SJCRH30 (cell line): ENCODE measurements around the gene AEBP2. TPM values are rescaled to one million over a fixed set of nuclear protein-coding genes. Genes with fewer than 3 reads are reported as not detected.
"Not testable (repeated sequence)": the region's sequence is repeated elsewhere in the genome, so short reads cannot be mapped to it uniquely, and the experiment has no call there.

Source experiments
- DNase-seq, 2 experiments: peaks; one replicate each; pipeline ENCODE4 v3.0.0-alpha.2; 2015 to 2020
- H3K27ac ChIP-seq: fragments of 250-450 bp; sonication (Bioruptor Pico); 2 replicates; pipeline ENCODE4 v1.5.1; 2020; ENCODE audit warnings: mild to moderate bottlenecking, moderate library complexity
- H3K27me3 ChIP-seq: fragments of 250-450 bp; sonication (Bioruptor Pico); 2 replicates; pipeline ENCODE4 v1.5.1; 2020; ENCODE audit warnings: mild to moderate bottlenecking, moderate library complexity
- H3K36me3 ChIP-seq: fragments of 250-450 bp; sonication (Bioruptor Pico); 2 replicates; pipeline ENCODE4 v1.5.1; 2020; ENCODE audit warnings: mild to moderate bottlenecking, moderate library complexity
- H3K4me1 ChIP-seq: fragments of 250-450 bp; sonication (Bioruptor Pico); 2 replicates; pipeline ENCODE4 v1.5.1; 2020; ENCODE audit warnings: mild to moderate bottlenecking, moderate library complexity
- H3K4me3 ChIP-seq: fragments of 250-450 bp; sonication (Bioruptor Pico); 2 replicates; pipeline ENCODE4 v1.5.1; 2020; ENCODE audit warnings: mild to moderate bottlenecking, moderate library complexity
- H3K9me3 ChIP-seq: fragments of 250-450 bp; sonication (Bioruptor Pico); replicated peaks from 2 replicates; pipeline ENCODE4 v1.5.1; 2020; ENCODE audit warnings: mild to moderate bottlenecking, moderate library complexity
- total RNA-seq: library from RNA; depleted of rRNA; stranded (reverse); fragments of >200 nt; shearing (Covaris generic); gene quantifications from 2 replicates; pipeline ENCODE4 v1.2.3, GENCODE V29; 2014

The AEBP2 gene
- total RNA-seq, 1 experiment from 2014 or later: 29.7 TPM

GRCh38 chr12:19552441-19553097, 113.3 kb downstream of the AEBP2 start:
- not testable (repeated sequence) for H3K4me1 ChIP-seq, DNase-seq, H3K9me3 ChIP-seq, H3K27me3 ChIP-seq, H3K4me3 ChIP-seq, H3K36me3 ChIP-seq, H3K27ac ChIP-seq

GRCh38 chr12:19553175-19553574, 113.9 kb downstream of the AEBP2 start:
- no peak overlapping the region for H3K27ac ChIP-seq
- no peak overlapping the region for H3K4me3 ChIP-seq
- no peaks in the 10 kb centered on the region for H3K36me3 ChIP-seq
- H3K4me1 ChIP-seq: no peaks in the 10 kb centered on the region
- H3K9me3 ChIP-seq: no peaks in the 10 kb centered on the region
- DNase-seq: no peak
- H3K27me3 ChIP-seq: no peaks in the 10 kb centered on the region

GRCh38 chr12:19561411-19561961, 122.2 kb downstream of the AEBP2 start:
- Histone ChIP-seq H3K27ac (no peak overlapping the region), H3K36me3 (no peaks in the 10 kb centered on the region), H3K27me3 (no peaks in the 10 kb centered on the region), H3K9me3 (no peaks in the 10 kb centered on the region), H3K4me3 (no peak overlapping the region), H3K4me1 (no peaks in the 10 kb centered on the region)
- DNase-seq: no peak
